ENCODE results near the gene ACAP3.

ACAP3 gene

GRCh38 chr1:1242461-1243265 lies 65.1 kb downstream of the ACAP3 start:
- no peak for DNase-seq
